GM18505 (cell line): ENCODE results near the gene SH2B2.
A peak's percentile ranks its signal among the peaks of the same experiment; 100 is the strongest.
"Not testable (repeated sequence)": the region's sequence is repeated elsewhere in the genome, so short reads cannot be mapped to it uniquely, and the experiment has no call there.

Experiments
- ATAC-seq: cut with Tn5 transposase; IDR thresholded peaks from one replicate; pipeline ENCODE4 v1.9.1; 2021; ENCODE audit not compliant: unreplicated experiment
- POLR2A ChIP-seq: IDR thresholded peaks from 4 replicates; pipeline ENCODE4 v1.6.1; 2011; ENCODE audit warnings: borderline replicate concordance; ENCODE audit not compliant: insufficient read depth, insufficient read length; ENCODE audit errors: extremely low read depth

The SH2B2 gene

DNA sequence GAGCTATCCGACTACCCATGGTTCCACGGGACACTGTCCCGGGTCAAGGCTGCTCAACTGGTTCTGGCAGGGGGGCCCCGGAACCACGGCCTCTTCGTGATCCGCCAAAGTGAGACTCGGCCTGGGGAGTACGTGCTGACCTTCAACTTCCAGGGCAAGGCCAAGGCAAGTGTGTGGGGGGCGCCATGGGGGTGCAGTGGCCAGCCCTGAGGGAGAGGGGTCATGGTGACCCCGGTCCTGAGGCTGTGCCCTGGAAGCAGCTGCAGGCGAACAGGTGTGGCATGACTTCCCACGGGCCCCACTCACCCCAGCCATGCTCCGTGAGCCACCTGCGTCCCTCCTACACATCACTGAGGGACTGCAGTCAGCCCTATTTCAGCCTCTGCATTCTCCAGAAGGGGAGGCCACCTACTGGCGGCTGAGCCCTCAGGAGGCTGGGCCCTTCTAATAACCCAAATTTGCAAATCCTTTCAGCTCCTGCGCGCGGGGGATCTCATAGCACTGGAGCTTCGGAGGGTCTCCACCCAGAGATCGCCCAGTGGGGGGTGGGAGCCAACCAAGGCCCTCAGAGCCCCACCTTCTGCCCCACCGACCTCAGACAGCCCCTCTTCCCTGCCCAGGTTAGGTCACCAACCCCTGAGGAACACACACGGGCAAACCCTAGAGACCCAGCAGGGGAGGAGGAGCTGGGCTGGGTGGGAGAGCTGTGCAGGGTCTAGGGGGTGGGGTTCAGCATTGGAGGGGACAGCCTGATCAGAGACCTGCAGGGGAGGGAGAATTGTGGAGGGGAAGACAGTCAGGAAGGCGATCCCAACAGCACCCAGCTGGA is 30.8 kb downstream of the SH2B2 start:
- no peak for ATAC-seq
- no peak for TF ChIP-seq POLR2A

DNA sequence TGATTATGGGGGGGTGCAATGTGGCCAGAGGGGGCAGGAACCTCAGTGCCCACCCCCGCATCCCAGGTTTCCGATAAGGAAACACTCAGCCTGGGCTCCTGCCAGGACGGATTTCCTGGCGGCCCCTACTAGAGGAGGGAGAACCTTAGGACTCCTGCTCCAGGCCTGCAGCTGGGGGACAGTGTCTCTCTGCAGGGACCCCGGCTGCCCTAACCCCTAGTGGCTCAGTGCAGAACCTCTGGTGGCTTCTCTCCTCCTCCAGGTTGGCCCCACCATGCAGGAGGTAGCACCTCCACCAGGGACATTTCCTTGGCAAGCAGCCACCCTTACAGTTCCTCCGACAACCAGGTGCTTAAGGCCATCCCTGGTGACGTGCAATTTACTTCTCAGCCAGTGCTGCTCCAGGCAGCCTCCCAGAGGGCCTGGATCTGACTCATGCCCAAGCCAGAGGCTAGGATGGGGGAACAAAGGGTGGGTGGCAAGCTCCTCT is 31.9 kb downstream of the SH2B2 start:
- no peak for TF ChIP-seq POLR2A
- ATAC-seq: no peak

DNA sequence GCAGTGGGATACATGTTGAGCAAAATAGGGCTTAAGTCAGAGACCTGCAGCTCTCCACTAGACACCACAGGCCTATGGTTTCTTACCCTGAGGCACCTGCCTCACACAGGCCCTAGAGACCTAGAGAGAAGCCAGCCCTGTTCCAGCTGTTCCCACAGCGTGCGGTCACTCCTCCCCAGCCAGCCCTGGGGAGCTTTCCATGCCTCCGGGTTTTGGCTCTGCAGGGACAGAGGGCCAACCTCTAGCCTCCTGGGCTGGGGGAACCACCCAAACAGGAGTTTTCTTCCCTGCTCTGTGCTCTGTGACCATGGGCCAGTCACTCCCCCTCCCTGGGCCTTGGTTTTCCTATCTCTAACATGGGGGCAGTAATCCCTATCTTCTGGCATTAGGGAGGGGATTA is 33.0 kb downstream of the SH2B2 start:
- ATAC-seq: no peak
- no peak for TF ChIP-seq POLR2A

DNA sequence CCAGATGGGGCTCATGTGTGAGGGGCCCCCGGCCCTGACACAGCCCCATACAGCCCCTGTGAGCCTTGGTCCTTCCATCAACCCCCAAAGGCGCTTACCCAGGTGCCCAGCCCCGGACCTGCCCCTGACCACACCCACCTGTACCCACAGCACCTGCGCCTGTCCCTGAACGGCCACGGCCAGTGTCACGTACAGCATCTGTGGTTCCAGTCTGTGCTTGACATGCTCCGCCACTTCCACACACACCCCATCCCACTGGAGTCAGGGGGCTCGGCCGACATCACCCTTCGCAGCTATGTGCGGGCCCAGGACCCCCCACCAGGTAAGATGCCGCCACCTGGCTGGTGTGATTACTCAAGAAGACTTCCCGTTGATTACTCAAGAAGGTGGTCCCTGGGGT is 33.5 kb downstream of the SH2B2 start:
- no peak for TF ChIP-seq POLR2A
- no peak for ATAC-seq

DNA sequence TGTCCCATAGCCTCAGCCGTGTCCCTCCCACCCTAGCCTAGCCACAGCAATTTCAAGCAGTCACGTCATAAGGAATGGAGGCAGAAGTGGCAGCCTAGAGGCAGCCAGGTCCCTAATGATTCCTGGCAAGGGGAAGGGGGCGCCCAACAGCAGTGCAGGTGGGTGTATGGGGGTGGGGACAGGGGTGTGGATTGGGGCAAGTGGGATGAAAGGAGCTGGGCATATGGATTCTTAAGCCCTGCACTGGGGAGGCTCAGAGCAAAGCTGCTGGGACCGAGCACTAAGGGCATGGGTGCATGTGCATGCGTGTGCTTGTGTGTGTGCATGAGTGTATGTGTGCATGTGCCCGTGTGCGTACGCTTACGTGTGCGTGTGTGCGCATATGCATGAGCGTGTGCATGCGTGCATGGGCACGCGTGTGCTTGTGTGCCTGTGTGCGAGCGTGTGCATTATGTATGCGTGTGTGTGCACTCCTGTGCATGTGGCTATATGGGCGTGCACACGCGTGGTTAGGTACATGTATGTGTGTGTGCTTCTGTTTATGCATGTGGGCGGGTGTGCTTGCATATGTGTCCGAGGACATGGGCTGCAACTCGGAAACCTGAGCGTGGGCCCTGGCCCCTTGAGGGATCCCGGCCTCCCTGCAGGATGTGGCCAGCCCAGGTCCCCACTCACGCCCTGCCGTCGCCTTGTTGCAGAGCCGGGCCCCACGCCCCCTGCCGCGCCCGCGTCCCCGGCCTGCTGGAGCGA is 34.1 kb downstream of the SH2B2 start:
- no peak for ATAC-seq
- peak; percentile 48 for TF ChIP-seq POLR2A

DNA sequence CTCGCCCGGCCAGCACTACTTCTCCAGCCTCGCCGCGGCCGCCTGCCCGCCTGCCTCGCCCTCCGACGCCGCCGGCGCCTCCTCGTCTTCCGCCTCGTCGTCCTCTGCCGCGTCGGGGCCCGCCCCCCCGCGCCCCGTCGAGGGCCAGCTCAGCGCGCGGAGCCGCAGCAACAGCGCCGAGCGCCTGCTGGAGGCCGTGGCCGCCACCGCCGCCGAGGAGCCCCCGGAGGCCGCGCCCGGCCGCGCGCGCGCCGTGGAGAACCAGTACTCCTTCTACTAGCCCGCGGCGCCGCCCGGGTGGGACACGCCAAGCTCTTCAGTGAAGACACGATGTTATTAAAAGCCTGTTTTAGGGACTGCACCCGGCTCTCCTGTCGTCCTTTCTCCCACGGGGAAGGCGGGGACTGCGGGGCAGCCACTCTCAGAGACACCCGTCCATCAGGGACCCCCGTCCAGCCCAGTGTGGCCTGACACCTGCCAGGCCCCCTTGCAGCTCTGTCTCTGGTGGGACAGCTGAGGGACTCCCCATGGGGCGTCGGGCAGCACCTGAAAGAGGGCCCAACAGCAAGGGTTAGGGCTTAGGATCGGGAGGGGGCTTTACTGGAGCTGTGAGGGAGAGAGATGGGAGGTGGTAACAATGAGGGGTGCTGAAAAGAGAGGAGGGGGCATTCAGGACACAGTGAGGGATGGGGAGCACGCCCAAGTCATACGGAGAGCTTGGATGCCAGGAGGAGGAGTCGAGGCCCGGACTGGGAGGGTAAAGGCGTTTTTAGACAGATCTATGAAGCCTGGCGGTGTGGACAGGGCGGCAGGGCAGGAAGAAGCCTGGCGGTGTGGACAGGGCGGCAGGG is 34.9 kb downstream of the SH2B2 start:
- ATAC-seq: no peak
- TF ChIP-seq POLR2A: peak; percentile 39

DNA sequence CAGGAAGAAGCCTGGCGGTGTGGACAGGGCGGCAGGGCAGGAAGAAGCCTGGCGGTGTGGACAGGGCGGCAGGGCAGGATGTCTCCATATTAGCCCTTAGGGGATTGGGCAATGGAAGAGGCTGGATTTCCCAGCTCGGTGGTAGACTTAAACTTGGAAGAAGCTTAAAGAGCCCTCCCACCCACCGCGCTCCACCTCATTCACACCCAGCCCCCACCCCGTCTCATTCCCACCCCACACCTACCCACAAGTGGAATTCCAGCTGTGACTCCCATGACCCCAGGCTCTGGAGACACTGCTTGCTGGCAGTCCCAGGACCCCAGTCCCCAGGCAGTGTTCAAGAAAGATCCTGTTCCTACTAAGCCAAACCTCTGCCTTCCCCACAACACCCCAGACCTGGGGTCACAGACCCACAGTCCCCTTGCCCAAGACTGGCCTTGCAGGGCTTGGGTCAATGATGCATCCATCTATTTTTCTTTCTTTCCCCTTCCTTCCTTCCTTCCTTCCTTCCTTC is 35.6 kb downstream of the SH2B2 start:
- TF ChIP-seq POLR2A: peak; percentile 35
- ATAC-seq: no peak

DNA sequence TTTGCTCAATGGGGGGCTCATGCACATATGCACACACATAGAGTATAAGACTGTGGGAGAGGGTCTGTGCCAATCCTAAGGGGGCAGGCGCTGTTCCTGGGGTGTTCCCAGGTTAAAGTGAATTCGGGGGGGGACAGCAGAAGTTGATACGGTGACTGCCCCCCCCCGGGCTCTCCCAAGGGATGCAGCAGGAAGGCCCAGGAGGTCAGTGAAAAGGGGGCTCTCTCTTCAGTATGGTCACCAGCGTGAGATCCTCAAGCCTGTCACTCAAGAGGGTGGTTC is 37.2 kb downstream of the SH2B2 start:
- no peak for ATAC-seq
- TF ChIP-seq POLR2A: no peak

DNA sequence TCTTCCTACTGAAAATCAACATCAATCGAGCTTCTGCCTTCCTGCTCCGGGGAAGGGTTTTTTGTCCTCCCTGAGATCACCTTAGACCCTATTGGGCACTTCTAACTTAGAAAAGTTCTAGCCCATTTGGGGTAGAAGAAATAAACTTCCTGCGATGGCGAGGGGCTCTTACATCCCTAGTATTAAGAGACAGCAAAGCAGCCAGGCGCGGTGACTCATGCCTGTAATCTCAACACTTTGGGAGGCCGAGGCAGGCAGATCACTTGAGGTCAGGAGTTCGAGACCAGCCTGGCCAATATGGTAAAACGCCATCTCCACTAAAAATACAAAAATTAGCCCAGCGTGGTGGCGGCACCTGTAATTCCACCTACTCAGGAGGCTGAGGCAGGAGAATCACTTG is 38.4 kb downstream of the SH2B2 start:
- ATAC-seq: not testable (repeated sequence)

DNA sequence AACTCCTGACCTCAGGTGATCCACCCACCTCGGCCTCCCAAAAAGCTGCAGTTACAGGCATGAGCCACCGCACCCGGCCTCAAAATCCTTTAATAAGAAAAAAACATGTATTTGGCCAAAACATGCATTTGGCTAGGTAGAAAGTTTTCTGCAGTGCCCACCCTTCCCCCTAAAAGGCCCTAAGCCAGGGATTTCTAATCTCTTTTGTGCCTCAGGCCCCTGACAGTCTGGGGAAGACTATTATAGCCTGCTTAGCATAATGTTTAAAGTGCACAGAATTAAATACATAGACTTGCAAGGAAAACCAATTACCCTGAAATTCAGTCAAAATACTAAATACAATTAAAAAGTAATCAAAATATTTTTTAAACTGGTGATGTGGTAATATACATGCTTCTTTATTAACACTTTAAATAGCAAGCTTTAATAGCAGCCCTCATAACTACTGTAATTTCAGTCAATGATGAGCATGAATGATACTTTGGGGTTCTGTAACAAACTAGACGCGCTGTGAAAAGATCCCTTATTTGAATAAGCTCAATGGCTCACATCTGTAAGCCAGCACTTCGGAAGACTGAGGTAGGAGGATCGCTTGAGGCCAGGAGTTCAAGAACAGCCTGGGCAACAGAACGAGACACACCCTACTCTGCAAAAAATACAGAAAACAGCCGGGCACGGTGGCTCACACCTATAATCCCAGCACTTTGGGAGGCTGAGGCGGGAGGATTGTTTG is 39.7 kb downstream of the SH2B2 start:
- TF ChIP-seq POLR2A: no peak
- ATAC-seq: no peak

DNA sequence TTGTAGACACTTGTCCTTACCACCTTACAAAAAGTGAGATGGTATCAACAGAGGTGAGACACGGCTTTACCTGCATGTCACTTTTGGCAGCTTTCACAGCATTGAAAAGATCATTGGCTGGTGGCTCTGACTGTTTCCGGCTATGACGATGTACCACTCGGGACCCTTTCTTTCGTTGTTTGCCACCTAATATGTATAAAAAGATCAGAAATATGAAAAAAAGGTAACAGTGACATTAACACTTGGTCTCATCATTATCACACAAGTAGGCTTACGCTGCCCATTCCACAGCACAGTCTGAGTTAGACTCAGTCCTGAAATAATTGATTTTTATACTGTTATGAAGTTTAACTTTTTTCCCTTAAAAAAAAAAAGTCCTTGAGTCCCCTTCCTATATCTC is 40.5 kb downstream of the SH2B2 start:
- not testable (repeated sequence) for ATAC-seq

DNA sequence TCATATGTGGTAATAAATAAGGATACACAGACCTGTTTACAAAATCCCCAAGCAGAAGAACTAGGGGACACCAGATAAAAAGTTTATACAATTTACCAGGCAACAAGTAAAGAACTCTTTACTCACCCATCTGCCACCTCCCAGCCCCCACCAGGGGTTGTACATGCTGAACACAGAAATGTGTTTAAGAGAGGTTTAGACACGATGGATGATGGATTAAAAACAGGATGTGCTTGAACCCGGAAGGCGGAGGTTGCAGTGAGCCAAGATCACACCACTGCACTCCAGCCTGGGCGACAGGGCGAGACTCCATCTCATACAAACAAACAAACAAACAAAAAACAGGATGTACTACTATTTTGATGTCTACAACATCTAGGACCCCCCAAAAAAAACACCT is 42.2 kb downstream of the SH2B2 start:
- ATAC-seq: not testable (repeated sequence)

DNA sequence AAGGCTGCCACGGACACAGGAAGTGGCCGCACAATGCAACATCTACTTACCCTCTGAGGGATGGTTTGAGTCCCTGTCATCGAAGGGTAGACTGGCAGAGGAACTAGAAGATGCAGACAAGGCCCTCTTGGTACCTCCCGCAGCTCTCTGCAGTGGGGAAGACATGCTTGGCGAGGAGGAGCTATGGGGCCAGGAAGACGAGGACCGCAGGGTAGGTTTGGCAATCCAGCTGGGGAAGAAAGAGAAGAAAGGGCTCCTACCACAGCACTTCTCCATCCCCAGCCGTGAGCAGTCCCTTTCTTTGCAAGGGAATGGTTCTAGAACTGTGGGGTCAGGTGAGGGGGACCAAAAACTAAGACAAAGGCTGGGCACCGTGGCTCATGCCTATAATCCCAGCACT is 42.7 kb downstream of the SH2B2 start:
- ATAC-seq: not testable (repeated sequence)

DNA sequence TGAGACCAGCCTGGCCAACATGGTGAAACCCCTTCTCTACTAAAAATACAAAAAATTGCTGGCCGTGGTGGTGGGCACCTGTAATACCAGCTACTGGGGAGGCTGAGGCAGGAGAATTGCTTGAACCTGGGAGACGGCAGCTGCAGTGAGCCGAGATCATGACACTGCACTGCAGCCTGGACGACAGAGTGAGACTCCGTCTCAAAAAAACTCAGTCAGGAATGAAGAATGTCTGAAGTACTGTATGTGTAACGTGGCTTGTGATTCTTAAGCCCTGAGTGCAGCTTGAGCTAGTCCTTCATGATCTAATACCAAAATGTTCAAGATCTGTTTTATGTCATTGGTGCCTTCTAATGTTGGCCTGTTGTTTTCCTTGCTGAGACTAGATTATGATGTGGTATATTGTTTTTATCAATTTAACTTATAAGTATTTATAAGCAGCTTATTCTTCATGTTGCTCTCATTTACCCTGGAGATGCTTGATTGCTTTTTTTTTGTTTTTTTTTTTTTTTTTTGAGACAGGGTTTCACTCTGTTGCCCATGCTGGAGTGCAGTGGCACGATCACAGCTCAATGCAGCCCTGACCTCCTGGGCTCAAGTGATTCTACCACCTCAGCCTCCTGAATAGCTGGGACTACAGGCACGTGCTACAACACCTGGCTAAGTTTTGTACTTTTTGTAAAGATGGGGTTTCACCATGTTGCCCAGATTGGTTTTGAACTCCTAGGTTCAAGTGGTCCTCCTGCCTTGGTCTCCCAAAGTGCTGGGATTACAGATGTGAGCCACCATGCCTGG is 44.2 kb downstream of the SH2B2 start:
- ATAC-seq: not testable (repeated sequence)

DNA sequence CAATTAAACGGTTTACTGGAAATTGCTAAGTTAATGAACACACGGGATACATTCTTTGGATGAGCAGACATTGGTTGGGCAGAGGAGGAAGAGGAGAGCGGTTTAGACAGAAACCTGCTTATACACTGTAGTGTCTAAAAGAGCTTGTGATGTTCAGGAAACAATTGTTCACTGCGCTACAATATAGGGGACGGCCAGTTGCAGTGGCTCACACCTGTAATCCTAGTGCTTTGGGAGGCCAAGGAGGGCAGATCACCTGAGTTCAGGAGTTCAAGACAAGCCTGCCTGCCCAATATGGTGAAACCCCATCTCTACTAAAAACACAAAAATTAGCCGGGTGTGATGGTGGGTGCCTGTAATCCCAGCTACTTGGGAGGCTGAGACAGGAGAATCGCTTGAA is 48.9 kb downstream of the SH2B2 start:
- ATAC-seq: not testable (repeated sequence)

DNA sequence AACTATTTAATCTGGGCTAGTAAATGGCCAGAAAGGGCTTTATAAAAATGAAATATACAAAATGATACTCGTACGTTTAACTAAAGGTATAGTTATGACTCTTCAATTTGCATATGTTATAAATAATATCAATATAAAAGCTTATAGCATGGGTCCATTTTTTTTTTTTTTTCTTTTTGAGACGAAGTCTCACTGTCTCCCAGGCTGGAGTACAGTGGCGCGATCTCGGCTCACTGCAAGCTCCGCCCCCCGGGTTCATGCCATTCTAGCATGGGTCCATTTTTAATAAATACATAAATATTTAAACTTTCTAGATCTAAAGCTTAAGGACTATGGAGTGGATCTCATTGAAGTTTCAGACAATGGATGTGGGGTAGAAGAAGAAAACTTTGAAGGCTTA is 50.3 kb downstream of the SH2B2 start:
- not testable (repeated sequence) for ATAC-seq

DNA sequence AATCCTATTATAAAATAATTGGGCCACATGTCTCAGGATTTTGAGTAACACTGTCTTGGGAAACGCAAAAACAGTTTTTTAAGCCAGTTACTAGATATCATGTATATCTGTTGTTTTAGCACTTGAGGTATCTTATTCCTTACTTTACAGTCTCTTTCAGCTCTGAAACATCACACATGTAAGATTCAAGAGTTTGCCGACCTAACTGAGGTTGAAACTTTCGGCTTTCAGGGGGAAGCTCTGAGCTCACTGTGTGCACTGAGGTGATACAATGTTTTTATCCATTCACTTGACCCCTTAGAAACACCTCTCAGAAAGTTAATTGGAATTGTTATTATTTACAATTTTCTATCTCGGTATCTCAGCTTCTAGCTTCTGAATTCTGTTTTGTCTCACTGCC is 50.8 kb downstream of the SH2B2 start:
- not testable (repeated sequence) for ATAC-seq
